HG03175 (cell line): ENCODE data around the gene PDSS2.
"Not testable (repeated sequence)": the region's sequence is repeated elsewhere in the genome, so short reads cannot be mapped to it uniquely, and the experiment has no call there.

Experiments used
- ATAC-seq: cut with Tn5 transposase; IDR thresholded peaks from one replicate; pipeline ENCODE4 v1.9.1; 2021; ENCODE audit warnings: mild to moderate bottlenecking, moderate library complexity; ENCODE audit not compliant: unreplicated experiment

PDSS2 gene

DNA sequence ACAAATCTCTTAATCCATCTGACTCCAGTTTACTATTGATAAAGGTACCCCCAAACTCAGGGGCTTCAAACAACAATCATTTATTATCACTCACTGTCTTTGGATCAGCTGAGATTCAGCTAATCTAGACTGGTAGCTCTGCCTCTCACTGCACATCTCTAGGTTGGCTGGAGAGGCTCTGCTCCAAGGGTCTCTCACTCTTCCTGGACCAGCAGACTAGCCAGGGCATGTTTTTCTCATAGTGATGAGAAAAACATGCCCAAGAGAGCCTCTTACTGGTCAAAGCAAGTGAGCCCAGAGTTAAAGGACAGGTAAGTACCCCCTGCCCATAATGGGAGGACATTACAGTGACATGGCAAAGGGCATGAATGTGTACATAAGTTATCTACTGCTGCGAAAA lies 228.9 kb downstream of the PDSS2 start:
- no peak for ATAC-seq

DNA sequence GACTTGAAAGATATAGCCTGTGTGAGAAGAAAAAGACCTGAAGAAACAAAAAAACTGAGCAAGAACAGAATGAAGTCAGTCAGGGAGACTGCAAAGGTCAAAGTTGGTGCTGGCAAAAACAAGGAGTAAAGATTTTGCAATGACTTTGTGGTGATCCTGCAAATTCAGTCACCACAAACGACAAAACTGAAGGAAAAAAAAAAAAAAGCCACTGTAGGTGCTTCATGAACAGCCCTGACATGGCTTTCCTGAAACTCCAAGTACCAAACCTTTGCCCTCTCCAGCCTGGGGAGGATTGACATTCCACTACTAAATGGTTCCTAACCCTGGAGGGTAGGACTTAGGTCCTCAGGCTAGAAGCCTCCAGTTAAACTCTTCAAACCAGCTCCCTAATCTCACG lies 229.3 kb downstream of the PDSS2 start:
- no peak for ATAC-seq

DNA sequence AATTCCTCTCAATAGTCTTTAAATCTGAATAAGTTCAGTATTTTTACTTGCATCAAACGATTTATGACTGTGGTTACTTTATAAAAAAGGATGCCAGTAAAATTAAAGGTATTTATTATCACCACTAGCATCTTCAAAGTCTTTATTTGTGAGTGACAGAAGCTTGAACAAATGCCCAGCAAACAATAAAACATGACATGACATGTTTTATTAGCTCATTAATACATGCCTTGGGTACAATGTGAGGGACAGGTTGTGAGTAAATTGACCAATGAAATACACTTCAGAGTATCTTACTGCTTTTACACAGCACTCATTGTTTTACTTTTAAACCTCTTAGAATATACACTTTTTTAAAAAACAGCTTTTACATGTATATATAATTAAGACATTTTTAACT lies 230.6 kb downstream of the PDSS2 start:
- ATAC-seq, result no peak

DNA sequence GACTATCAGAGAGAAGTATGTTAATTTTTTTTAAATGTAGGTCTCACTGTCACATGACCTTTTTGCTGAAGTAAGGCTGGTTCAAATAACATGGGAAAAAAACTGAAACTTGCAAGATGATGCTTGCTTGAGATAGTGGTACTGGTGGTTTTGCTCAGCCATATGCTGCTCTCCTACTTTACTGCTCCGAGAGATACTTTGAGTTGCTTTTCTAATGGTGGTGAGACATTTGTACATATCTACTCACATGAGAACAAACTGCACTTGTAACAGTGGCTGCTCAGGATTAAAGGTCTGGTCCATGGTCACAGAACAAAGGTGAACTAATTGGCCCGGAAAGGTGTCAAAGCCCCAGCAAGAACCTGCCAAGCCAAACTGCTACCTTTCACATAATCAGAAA lies 237.8 kb downstream of the PDSS2 start:
- ATAC-seq, result no peak

DNA sequence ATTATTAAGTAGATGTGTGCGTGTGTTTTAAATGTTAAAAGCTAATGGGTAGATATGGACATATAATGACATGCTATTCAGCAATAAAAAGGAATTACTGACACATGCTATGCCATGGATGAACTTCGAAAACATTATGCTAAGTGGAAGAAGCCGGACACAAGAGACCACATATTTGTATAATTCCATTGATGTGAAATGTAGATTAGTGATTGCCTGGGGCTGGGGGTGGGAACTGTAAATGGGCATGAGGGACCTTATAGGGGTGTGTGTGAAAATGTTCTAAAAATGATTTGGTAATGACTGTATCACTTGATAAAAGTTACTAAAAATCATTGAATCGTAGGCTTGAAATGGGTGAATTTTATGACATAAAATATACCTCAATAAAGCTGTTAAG lies 239.5 kb downstream of the PDSS2 start:
- ATAC-seq, result no peak

DNA sequence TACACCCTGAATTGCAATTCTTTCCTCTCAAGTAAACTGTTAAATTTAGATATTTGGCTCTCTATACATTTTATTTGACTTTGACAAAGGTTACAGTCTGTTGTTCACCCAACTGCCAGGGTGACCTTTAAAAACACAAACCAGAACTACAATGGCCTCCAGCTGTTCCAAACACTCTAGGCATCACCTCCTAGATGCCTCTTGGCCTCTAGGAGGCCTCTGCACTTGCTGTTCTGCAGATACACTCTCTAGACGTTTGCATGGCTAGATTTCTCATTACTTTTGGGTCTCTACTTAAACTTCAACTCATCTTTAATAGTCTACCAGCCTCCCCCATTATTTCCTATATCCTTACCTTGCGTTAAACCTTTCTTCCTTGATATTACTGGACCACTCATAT lies 241.2 kb downstream of the PDSS2 start:
- no peak for ATAC-seq

DNA sequence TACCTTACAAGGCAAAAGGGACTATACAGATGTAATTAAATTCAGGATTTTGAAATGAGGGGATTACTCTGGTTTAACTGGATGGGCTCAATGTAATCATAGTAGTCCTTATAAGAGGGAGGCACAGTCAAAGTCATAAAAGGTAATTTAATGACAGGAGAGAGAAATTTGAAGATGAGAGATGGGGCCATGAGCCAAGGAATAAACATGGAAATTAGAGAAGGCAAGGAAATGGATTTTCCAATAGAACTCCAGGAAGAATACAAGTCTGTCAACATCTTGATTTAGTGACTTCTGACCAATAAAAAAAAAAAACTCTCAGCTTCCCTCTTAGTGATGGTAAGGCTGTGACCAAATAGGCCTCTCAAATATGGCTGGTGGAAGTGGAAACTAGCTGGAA lies 242.1 kb downstream of the PDSS2 start:
- ATAC-seq, result no peak

DNA sequence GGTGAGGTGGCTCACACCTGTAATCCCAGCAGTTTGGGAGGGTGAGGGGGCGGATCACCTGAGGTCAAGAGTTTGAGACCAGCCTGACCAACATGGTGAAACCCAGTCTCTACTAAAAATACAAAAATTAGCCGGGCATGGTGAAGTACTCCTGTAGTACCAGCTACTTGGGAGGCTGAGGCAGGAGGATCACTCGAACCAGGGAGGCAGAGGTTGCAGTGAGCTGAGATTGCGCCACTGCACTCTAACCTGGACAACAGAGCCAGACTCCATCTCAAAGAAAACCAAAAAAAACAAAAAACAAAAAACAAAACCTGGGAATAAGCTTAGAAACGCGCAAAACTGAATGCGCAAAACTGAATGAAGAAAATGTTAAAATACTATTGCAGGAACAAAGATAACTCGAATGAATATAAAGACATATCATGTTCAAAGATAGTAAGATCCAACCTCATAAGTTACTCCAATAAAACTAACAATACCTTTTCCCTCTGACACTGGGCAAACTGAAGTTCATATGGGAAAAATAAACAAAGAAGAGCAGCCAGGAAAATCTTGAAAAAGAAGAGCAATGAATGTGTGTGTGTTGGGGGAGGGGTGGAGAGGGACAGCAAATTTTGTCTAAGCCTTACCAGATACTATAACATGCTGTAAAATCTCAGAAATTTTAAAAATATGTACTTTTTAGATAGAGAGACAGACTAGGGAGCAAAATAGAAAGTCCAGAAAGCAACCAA lies 243.0 kb downstream of the PDSS2 start:
- ATAC-seq, result no peak

DNA sequence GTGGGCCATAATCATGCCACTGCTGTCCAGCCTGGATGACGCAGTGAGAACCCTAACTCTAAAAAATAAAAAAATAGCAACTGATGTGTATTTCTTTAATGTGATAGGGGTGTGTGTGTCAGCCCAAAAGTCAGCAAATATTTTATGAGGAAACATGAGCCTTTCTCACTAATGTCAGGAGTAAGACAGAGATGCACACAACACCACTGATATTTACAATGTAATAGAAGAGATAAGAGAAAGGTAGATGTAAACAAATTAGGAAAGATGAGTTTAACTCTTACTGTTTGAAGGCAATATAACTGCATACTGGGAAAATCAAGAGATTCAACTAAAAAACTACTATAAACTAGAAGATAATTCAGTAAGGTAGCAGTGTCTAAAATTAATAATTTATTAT lies 244.0 kb downstream of the PDSS2 start:
- ATAC-seq, result no peak

DNA sequence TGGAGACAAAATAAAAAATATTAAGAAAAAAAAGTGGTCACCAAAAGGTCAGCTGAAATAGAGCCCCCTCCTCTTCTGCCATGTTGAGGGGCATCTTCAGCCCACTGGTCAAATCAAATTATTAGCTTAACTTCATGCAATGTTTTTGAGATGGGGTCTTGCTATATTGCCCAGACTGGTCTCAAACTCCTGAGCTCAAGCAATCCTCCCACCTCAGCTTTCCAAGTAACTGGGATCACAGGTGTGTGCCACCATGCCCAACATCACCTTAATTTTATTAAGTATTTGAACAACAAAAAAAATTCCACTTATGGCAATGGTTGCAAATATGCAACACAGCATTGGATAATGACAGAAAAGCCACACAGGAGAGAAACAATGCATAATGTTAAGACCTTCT lies 244.7 kb downstream of the PDSS2 start:
- ATAC-seq, result no peak

DNA sequence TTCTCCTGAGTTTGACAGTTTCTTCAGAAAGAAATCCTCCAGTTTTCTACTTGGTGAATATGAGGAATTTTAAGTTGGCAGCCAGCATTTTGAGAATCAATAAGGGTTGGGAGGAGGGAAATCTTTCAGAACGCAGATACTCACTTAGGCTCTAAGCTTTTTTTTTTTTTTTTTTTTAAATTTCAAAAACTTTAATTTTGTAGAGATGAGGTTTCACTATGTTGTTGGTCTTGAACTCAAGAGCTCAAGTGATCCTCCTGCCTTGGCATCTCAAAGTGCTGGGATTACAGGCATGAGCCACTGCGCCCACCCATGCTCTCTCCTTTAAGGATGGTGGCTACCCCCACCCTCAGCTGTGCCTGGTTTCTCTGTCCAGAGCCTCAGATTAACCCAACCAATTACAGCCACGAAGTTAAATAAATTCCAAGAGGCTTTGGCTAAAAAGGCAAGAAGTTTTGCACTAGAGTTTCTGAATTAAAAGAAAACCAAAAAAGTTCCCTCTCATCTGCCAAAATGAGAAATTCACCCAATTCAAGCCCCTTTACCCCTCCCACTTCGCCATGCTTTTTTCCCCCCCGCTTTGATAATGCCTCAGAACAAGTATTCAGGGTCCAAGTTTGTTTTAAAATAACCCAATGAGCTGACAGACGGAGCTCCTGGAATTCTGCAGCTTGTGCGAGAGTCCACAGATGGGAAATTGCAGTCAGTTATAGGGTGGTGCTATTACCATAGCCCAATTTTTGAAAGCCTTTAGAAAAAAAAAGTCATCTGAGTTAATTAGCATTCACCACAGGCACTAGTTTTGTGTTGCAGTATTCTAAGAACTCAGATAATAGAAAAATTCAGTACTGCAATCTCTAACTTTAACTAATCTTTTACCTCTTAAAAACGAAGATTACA lies 249.7 kb downstream of the PDSS2 start:
- no peak for ATAC-seq

DNA sequence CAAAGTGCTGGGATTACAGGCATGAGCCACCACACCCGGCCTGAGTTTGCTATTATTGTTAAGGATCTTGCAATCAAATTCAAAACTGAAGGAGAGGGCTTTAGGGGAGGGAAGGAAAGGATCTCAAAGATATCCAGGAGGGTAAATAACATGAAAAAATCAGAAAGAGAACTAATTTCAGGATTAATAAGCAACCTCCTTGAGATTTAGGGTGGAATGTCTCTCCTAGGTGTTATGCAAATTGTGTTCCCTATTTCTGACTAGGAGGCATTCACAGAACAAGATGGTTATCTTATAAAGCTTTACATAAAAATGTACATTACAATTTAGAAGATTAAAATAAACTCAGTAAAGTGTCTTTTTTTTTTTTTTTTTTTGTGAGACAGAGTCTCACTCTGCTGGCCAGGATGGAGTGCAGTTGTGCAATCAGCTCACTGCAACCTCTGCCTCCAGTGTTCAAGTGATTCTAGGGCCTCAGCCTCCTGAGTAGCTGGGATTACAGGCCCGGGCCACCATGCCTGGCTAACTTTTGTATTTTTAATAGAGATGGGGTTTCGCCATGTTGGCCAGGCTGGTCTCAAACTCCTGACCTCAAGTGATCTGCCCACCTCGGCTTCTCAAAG lies 252.0 kb downstream of the PDSS2 start:
- no peak for ATAC-seq

DNA sequence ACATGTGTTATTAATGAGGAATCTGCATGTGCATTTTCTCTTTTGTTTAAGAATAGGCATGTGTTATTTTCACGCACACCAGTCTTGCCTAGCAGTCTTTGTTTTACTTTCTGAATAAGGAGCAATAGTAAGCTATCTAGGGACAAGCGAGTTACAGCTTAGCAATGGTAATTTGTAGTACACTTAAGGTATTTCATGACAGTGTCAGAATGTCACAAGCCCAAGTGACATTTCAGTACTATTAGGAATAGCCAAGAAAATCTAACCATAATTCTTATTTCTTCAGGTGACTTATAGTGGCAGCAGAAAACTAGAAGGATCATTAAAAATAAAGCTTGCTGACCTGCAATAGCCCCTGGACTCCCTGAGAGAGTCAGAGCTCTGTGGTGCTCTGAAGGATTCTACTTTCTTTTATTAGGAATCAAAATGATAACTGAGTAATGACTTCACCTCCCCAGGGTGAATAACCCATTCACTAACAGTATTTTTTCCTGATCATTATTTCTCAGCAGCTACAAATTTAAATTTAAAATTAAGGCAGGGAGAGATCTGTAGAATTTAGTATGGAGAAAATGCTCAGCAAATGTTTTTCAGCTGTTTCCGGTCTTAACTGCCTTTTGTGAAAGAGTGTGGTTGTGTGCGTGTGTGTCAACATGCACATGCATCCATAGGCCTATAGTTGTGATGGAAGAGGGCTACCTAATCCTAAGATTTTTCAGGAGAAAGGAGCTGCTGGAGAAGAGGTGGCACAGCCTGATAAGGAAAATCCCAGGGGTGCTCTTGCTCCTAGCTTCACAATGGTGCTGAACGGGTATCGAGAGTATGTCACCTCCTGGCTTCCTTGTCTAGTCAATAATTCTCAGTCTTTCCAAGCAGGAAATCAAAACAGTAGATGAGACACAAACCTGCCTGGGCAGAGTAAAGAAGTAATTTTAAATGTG lies 254.0 kb downstream of the PDSS2 start:
- ATAC-seq, result no peak

DNA sequence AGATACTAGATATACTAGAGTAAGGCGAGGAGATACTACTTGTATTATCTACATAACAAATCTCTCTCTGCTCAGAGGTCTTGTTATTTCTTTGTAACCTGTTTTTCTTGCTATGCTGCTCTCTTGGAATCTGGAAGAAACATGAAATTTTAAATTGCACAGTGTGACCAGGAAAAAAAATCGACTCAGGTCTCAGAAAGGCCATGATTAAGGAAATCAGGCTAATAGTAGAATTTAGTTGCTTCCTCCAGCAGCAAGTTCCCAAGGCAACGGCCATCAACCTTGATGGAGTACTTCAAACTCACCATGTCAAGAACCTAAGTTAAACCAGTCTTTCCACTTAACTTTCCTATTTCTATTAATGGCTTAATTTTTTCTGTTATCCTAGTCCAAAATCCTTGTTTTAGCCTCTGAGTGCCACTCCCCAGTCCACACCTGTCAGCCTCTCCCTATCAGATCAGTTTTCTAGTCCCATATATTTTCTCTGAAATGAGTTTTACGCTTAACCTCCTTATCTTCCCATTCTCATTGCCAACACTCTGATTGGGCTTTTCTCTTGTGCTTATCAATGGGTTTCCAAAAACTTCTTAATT lies 256.4 kb downstream of the PDSS2 start:
- ATAC-seq, result no peak

DNA sequence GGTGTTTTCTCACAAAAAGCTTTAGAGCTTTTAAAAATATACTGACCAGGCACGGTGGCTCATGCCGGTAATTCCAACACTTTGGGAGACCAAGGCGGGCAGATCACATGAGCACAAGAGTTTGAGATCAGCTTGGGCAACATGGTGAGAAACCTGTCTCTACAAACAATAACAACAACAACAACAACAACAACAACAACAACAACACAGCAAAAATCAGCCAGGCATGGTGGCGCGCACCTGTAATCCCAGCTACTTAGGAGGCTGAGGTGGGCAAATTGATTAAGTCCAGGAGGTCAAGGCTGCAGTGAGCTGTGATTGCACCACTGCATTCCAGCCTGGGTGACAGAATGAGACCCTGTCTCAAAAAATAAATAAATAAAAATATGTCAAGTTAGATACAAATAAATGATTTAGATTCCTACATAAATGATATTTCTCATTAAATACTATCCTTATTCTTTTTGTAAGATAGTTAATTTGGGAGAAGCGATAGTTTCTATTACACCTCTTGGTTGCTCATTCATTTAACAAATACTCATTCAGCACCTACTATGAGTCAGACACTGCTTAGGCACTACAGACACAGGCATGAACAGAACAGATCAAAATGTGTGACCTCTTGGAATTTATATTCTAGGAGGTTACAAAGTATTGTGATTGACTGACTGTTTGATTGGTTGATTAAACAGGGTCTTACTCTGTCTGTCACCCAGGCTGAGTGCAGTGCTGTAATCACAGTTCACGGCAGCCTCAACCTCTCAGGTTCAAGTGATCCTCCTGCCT lies 260.5 kb downstream of the PDSS2 start:
- no peak for ATAC-seq

DNA sequence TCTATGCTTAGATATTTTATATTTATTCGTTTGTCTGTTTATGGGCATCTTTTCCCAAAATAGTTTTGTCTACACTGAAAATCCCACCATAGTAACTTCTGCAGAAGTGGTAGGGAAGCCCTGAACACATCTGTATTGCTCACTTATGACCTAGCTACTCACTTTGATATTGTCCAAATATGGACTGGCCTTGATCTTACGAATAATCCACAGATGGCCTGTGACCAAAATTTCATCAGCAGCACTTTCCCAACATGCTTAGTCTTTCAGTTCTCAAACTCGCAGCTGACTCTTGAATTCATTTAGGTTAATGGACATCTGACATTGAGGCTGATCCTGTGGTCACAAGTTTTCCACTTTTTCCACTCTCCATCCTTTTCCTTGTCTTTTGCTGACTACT lies 263.2 kb downstream of the PDSS2 start:
- no peak for ATAC-seq

DNA sequence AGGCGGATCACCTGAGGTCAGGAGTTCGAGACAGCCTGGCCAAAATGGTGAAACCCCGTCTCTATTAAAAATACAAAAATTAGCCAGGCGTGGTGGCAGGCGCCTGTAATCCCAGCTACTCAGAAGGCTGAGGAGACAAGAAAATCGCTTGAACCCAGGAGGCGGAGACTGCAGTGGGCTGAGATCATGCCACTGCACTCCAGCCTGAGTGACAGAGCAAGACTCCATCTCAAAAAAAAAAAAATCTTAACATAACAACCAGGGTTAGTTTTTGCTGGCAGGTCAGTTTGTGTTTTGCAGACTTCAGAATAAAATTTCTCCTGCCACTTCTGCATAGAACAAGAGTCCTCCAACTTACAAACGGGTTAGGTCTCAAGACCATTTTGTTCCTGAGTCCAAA lies 264.6 kb downstream of the PDSS2 start:
- ATAC-seq, result not testable (repeated sequence)

DNA sequence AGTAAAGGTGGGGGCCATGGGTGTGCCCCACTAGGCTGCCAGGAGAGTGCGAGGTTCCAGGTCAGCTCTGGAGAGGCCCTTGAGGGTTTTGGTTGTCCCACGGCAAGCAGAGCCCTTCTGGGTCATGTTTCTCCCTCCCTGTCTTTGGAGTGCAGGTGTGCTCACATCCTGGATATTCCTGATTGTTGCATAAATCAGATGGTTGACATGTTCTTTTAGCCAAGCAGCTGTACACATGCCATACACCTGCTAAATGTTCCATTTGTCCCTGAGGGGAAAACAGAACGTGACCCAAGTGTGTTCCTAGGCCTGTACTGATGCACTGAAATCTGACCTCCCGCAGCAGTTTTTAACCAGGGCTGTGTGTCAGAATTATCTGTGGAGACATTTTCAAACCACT lies 266.5 kb downstream of the PDSS2 start:
- ATAC-seq, result no peak

DNA sequence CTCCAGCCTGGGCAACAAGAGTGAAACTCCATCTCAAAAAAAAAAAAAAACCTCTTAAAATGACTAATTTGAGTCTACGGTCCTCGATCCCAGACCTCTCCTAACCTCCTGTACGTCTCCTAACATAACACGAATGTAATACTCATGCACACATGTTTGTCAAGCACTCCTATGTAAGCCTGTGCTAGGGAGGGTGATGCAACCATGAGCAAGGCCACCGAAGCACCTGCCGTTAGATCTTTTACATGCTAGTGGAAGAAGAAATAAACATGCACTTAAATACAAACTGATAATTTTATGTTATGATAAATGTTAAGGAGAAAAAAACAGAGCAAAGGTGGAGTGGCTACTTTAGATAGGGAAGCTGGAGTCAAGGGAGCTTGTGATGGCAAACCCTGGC lies 271.7 kb downstream of the PDSS2 start:
- no peak for ATAC-seq

DNA sequence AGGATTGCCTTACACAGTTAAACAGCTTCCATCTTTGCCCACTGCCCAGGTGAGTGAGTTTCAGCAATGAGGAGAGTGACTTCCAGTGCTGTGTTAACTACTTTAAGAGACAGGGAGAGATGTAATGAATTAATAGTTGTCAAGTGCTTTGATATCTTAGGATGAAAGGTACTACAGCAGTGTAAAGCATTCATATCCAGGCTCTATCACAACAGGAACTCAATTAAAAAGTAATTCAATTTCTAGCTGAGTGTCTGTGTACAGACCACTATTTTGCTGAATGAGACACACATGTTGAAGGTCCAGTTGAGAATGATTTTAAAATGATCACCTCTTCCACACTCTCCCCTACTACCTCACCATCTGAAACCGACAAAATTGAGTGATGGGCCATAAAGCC lies 273.3 kb downstream of the PDSS2 start:
- no peak for ATAC-seq
